ENCODE results near the gene DOCK1.
"Not testable (repeated sequence)": the region's sequence is repeated elsewhere in the genome, so short reads cannot be mapped to it uniquely, and the experiment has no call there.

Gene DOCK1

DNA sequence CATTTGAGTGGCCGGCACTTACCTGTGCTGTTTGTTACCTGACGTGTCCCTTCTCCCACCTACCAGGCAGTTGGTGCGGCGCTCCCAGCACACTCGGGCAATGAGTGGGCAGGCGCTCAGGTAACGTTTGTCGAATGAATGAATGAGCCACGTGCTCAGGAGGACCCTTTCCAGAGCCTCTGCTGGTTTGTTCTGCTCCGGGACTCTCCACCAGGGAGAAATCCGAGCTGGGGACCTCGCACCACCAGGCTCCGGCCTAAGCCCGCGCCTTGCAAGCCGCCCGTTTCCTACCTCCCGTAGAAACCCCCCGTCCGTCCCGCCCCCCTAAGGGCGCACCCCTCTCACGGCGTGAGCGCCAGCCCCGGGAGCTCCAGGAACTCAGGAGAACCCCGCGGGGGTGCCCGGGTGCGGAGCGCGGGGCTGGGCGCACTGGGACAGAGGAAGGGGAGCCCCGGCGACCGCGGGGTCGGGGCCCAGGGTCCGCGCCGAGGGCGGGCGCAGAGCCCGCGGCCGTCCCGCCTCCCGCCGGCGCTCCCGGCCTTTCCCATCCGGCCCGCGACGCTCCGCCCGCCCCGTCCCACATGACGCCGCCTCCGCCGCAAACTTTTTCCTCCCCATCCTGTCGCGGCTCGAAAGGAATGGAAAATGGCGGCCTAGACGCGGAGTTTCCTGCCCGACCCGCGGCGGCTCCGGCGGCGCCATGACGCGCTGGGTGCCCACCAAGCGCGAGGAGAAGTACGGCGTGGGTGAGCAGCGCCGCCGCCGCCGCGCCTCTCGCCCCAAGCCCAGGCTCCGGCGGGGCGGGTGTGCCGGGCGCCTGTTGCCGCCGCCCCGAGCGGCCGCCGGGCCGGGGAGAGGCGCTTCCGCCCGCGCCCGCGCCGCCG lies at the start of gene DOCK1:
DOCK1 (plus strand) TSS at position 611 of the 884 bp plus-strand sequence; CDS start at position 701, 90 bp downstream.
- no peak for DNase-seq

- DNase-seq: no peak
Measured at GRCh38 chr10:126857178-126857806, 47.9 kb upstream of the DOCK1 start.

- DNase-seq: no peak
Measured at GRCh38 chr10:126867567-126868365, 37.5 kb upstream of the DOCK1 start.

GRCh38 chr10:126868371-126868770 lies 36.9 kb upstream of the DOCK1 start:
- DNase-seq: no peak

GRCh38 chr10:126872135-126872534 lies 33.1 kb upstream of the DOCK1 start:
- DNase-seq: no peak

DNA sequence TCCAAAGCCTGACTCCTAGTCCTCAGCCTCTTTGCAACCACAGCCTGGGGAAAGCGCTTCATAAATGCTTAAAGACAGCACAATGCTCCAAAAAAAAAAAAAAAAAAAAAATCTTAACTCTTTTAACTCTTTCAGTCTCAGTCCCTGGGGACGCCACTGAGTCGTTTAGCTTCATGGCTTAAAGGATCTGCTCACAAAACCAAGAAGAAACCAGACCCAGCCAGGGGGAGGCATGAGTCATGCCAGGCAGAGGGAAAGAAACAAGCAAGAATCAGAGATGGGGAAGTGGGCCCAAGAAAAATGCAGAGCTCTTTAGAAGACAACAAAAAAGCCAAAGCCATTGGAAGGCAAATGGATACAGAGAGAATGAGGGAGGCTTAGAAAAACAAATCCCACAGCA lies 32.5 kb upstream of the DOCK1 start:
- DNase-seq: no peak

- DNase-seq: no peak
Measured at GRCh38 chr10:126876456-126876855, 28.8 kb upstream of the DOCK1 start.

DNA sequence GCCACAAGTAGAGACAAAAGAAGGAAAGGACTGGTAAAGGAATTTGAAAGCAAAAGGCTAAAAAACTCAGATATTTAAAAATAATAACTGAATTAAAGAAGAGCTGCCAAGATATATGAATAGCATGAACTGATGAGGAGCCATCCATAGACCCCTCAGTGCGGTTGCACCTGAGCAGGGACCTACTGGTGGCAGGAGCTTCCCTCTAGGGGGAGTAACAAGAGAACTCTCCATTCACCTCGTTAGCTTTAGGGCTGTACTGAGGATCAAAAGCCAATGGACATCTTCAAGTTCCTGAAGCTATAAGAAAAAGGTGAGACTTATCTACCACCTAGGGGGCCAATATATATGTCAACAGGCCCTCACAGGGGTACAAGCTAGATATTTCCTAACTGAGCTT lies 27.8 kb upstream of the DOCK1 start:
- no peak for DNase-seq

DNA sequence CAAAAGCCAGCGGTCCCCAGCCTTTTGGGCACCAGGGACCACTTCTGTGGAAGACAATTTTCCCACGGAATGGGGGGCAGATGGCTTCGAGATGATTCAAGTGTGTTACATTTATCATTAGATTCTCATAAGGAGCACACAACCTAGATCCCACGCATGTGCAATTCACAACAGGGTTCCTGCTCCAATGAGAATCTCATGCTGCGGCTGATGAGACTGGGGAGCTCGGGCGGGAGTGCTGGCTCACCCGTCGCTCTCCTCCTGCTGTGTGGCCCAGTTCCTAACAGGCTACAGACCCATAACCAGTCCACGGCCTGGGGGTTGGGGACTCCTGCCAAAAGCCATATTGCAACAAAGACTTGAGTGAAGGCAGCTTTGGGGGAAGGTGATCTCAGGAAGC lies 26.6 kb upstream of the DOCK1 start:
- no peak for DNase-seq

DNA sequence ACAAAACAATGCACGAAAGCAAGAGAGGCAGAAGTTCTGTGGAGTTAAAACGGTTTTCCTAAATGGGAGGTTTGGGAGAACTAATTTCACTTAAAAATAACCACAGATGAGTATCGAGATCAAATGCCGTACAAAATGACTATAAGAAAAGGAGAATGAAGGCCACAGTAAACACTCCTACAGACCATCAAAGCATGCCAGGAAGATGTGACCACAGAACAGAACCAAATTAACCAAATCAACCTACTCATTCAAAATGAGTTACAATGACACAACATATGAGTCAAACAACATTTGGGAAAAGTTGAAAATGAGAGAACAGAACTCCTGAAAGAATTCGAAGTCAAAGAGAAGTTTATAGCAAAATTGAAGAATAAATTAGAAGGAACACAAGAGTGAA lies 24.3 kb upstream of the DOCK1 start:
- DNase-seq: no peak

DNA sequence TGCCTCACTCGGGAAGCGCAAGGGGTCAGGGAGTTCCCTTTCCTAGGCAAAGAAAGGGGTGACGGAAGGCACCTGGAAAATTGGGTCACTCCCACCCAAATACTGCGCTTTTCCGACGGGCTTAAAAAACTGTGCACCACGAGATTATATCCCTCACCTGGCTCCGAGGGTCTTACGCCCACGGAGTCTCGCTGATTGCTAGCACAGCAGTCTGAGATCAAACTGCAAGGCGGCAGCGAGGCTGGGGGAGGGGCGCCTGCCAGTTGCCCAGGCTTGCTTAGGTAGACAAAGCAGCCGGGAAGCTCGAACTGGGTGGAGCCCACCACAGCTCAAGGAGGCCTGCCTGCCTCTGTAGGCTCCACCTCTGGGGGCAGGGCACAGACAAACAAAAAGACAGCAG lies 23.2 kb upstream of the DOCK1 start:
- DNase-seq: not testable (repeated sequence)

GRCh38 chr10:126888436-126888835 lies 16.8 kb upstream of the DOCK1 start:
- DNase-seq: not testable (repeated sequence)

DNA sequence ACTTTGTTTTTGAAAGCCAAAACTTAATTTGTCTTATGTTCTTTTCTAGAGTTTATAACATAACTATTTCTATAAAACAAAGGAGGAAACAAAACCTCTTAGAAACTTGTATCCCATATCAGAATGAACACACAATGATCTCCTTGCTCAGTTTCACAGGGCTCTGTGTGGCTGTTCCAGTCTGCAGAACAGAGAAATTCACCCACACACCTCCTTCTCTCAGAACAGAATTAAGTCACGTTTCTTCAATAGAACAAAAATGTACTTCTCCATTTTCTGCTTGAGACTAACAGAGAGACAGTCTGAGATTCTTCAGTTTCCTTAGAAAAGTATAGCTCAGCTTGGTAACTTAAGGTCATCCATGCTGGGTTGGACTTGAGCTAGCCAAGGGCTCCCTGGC lies 15.8 kb upstream of the DOCK1 start:
- DNase-seq: no peak

DNA sequence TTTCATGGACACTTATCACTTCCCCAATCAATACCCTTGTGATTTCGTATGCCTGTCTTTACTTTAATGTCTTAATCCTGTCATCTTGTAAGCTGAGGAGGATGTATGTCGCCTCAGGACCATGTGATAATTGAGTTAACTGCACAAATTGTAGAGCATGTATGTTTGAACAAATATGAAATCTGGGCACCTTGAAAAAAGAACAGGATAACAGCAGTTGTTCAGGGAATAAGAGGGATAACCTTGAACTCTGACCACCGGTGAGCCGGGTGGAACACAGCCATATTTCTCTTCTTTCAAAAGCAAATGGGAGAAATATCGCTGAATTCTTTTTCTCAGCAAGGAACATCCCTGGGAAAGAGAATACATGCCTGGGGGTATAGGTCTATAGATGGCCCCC lies 14.4 kb upstream of the DOCK1 start:
- not testable (repeated sequence) for DNase-seq

DNA sequence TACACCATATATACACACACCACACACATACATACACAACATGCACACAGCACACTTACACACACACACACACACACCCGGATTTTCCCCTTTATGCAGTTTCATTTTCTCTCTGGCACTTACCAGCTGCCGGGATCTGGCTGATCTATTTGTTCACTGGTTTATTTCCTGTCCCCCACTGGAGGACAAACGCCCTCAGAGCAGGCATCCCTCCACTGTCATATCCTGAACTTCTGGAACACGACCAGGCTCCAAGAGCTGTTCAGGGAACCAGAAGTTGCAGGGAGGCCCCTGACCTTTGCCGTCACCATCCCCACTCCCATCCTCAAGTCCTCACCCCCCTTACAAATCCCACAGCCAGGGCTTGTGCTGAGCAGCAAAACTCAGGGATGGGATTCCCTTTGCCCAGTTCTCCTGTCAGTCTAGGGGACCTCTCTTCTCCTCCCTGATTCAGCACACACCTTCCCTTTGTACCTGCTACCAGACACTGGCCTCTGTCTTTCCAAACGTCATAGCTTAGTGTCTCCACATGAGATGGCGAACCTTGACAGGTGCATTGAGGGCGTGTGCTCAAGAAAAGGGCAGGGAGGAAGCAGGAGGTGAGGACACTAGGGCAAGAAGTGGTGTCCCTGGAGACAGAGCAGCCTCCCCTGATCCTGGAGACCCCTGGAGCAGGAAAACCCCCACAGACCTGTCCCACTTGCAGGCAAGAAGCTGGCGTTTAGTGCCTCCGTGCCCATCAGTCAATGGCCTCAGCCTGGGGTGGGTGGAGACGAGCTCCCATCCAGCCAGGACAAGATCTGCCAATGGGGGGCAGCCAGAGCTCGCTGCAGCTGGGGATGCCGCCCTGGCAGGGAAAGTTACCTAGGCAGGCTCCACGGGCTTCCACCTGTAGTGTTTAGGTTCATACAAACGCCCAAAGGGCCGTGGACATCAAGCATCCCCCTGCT lies 12.7 kb upstream of the DOCK1 start:
- DNase-seq: no peak

- DNase-seq: no peak
Measured at GRCh38 chr10:126893206-126893605, 12.0 kb upstream of the DOCK1 start.

GRCh38 chr10:126893841-126894240 lies 11.4 kb upstream of the DOCK1 start:
- no peak for DNase-seq

GRCh38 chr10:126895214-126895781 lies 9.9 kb upstream of the DOCK1 start:
- no peak for DNase-seq

DNA sequence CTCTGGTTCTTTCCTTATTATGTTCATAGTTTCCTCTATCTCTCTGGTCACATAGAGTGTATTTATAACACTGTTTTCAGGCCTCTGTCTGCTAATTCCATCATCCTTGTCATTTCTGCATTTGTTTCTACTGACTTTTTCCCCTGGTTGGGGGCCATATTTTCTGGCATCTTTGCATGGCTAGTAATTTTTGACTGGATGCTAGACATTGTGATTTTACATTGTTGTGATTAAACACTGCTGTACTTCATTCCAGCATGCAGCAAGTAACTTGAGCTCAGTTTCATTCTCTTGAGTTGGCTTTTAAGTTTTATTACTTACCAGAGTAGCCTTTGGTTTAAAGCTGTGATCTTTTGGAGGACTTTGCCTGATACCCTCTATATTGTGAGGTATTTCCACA lies 6.8 kb upstream of the DOCK1 start:
- no peak for DNase-seq

DNA sequence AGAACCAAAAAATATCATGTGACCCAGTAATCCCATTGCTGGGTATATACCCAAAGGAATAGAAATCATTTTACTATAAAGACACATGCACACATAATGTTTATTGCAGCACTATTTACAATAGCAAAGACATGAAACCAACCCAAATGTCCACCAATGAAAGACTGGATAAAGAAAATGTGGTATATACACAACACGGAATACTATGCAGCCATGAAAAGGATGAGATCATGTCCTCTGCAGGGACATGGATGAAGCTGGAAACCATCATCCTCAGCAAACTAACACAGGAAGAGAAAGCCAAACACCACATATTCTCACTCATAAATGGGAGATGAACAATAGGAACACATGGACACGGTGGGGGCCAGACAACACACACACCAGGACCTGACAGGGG lies 5.7 kb upstream of the DOCK1 start:
- DNase-seq: not testable (repeated sequence)

GRCh38 chr10:126902157-126902556 lies 3.1 kb upstream of the DOCK1 start:
- no peak for DNase-seq

Data from activated CD4-positive, CD25-positive, alpha-beta regulatory T cell treated with anti-CD3 and anti-CD28 coated beads, Interleukin-2, amount 50 U/mL, for 72 hours (primary cell).